HepG2 (cell line): ENCODE measurements around the gene PLEKHN1. TPM values are rescaled to one million over a fixed set of nuclear protein-coding genes. Genes with fewer than 3 reads are reported as not detected.
A peak's percentile ranks its signal among the peaks of the same experiment; 100 is the strongest.

Source experiments
- DMAP1 ChIP-seq: IDR thresholded peaks from 2 replicates; pipeline ENCODE4 v1.6.1; 2016
- EP300 ChIP-seq, 3 experiments: sonication (generic) in 1 of 3; formaldehyde crosslinking in 1 of 3; IDR thresholded peaks; 2 replicates each; pipeline versions ENCODE4 v1.5.1 to v1.6.1; 2011 to 2020; ENCODE audit warnings: low read depth in 2 of 3, low read length in 2 of 3, borderline replicate concordance in 1 of 3, improper control_type of control experiment in 1 of 3, mild to moderate bottlenecking in 1 of 3, missing genetic modification reagents in 1 of 3, moderate library complexity in 1 of 3
- FOXA1 ChIP-seq, 2 experiments: fragments of 450-650 bp in 1 of 2; sonication (generic) in 1 of 2; formaldehyde crosslinking in 1 of 2; IDR thresholded peaks; 2 replicates each; pipeline versions ENCODE4 v1.4.0 to v1.6.1; 2016 to 2020; ENCODE audit warnings: missing genetic modification reagents in 1 of 2
- PHF20 ChIP-seq: sonication (generic); formaldehyde crosslinking; IDR thresholded peaks from 2 replicates; pipeline ENCODE4 v1.5.0; 2020; ENCODE audit warnings: mild to moderate bottlenecking, missing genetic modification reagents
- REPIN1 ChIP-seq: sonication (generic); formaldehyde crosslinking; IDR thresholded peaks from 2 replicates; pipeline ENCODE4 v1.8.0; 2022; ENCODE audit warnings: missing genetic modification reagents, low read depth, mild to moderate bottlenecking, borderline replicate concordance
- RFX5 ChIP-seq: IDR thresholded peaks from 2 replicates; pipeline ENCODE4 v1.6.1; 2011; ENCODE audit warnings: low read depth, low read length, improper control_type of control experiment
- SIX4 ChIP-seq: sonication (generic); formaldehyde crosslinking; IDR thresholded peaks from 2 replicates; pipeline ENCODE4 v1.4.0; 2020; ENCODE audit warnings: missing genetic modification reagents
- ZC3H4 ChIP-seq: sonication (generic); formaldehyde crosslinking; IDR thresholded peaks from 2 replicates; pipeline ENCODE4 v1.4.0; 2020; ENCODE audit warnings: missing genetic modification reagents, borderline replicate concordance
- ZNF274 ChIP-seq: sonication (generic); formaldehyde crosslinking; IDR thresholded peaks from 2 replicates; pipeline ENCODE4 v1.5.1; 2020; ENCODE audit warnings: mild to moderate bottlenecking, missing genetic modification reagents
- ZNF331 ChIP-seq: sonication (generic); formaldehyde crosslinking; IDR thresholded peaks from 2 replicates; pipeline ENCODE4 v1.4.0; 2020; ENCODE audit warnings: missing genetic modification reagents
- ZNF343 ChIP-seq: sonication (generic); formaldehyde crosslinking; IDR thresholded peaks from 2 replicates; pipeline ENCODE4 v1.4.0; 2020; ENCODE audit warnings: mild to moderate bottlenecking, missing genetic modification reagents
- ZNF547 ChIP-seq: sonication (generic); formaldehyde crosslinking; IDR thresholded peaks from 2 replicates; pipeline ENCODE4 v1.5.1; 2020; ENCODE audit warnings: mild to moderate bottlenecking, missing genetic modification reagents
- ZNF570 ChIP-seq: sonication (generic); formaldehyde crosslinking; IDR thresholded peaks from 2 replicates; pipeline ENCODE4 v1.4.0; 2020; ENCODE audit warnings: mild to moderate bottlenecking, missing genetic modification reagents, borderline replicate concordance
- polyA plus RNA-seq, 8 experiments: library from polyadenylated mRNA; depleted of rRNA in 3 of 8; stranded (reverse) in 7 of 8; unstranded in 1 of 8; fragments of >200 nt; fragmentation: Illumina TruSeq in 4 of 8; extraction: Trizol in 4 of 8; gene quantifications; 2 replicates each; pipeline versions ENCODE4 v1.2.1 to v1.2.3, GENCODE V29; 2011 to 2016; ENCODE audit warnings: low read depth in 4 of 8, missing spikeins in 1 of 8, mixed read lengths in 1 of 8; ENCODE audit not compliant: insufficient read depth in 1 of 8
- total RNA-seq, 5 experiments: library from RNA; depleted of rRNA; stranded (reverse); fragments of >200 nt; fragmentation: Illumina TruSeq; extraction: Trizol; gene quantifications; 2 replicates each; pipeline ENCODE4 v1.2.3, GENCODE V29; 2016; ENCODE audit warnings: low read depth in 1 of 5
- TF ChIP-seq, protein P1 (sequence below): IDR thresholded peaks from 2 replicates; pipeline ENCODE4 v1.6.1; 2016; ENCODE audit warnings: low read depth, borderline replicate concordance
- TF ChIP-seq, protein P2 (sequence below): sonication (generic); formaldehyde crosslinking; IDR thresholded peaks from 2 replicates; pipeline ENCODE4 v1.8.0; 2022; ENCODE audit warnings: missing genetic modification reagents, mild to moderate bottlenecking, borderline replicate concordance
- TF ChIP-seq, protein P3 (sequence below), 2 experiments: sonication (generic) in 1 of 2; formaldehyde crosslinking in 1 of 2; IDR thresholded peaks; 2 replicates each; pipeline versions ENCODE4 v1.4.0 to v1.6.1; 2016 to 2020; ENCODE audit warnings: borderline replicate concordance in 1 of 2, low read depth in 1 of 2, mild to moderate bottlenecking in 1 of 2, missing genetic modification reagents in 1 of 2
- TF ChIP-seq, protein P4 (sequence below): sonication (generic); formaldehyde crosslinking; IDR thresholded peaks from 2 replicates; pipeline ENCODE4 v1.5.0; 2020; ENCODE audit warnings: mild to moderate bottlenecking, missing genetic modification reagents, borderline replicate concordance

PLEKHN1 gene
- total and polyA plus RNA-seq, 2 of the 13 experiments (the other 11 are each of a cell fraction or from before 2014, with no cell fraction given), result 0.42 to 0.58 TPM

DNA sequence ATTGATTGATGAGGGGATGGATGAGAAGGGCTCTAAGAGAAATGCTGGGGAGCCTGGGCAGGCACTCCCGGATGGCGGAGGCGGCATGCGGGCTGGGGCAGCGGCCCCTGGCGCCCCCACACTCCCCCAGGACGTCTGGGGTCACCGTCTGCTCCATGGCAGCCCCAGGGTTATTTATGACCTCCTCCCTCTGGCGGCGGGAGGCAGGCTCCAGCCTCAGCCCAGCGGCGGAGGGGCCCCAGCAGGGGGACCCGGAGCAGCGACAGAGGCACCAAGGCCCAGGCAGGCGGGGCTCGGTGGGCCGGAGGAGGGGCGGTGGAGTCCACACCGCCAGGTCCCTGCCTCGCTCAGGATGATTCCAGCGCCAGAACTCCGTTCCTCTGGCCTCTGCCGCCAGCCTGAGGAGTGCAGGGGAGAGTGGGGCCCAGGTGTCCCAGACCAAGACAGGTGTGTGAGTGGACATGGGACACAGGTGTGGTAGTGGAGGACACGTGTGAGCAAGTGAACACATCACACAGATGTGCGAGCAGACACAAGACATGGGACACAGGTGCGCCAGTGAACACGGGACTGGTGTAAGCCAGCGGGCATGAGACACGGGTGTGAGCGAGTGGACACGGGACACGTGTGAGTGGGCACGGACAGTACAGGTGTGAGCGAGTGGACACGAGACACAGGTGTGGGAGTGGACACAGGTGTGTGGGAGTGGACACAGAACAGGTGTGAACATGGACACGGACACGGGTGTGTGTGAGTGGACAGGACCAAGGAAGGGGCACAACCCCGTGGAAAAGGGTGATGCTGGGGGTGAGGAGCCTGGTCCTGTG, 45.1 kb upstream of the PLEKHN1 start (continued):
- no peak for TF ChIP-seq FOXA1 (IDR thresholded peaks at IDR 0.05)
- TF ChIP-seq FOXA1 (CRISPR knock-in tag; IDR thresholded peaks at IDR 0.05), result no peak
- no peak for TF ChIP-seq ZNF547 (CRISPR knock-in tag)
- no peak for TF ChIP-seq RFX5
- TF ChIP-seq, protein P1, sequence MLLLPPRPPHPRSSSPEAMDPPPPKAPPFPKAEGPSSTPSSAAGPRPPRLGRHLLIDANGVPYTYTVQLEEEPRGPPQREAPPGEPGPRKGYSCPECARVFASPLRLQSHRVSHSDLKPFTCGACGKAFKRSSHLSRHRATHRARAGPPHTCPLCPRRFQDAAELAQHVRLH (CRISPR knock-in tag), result no peak
- no peak for TF ChIP-seq SIX4 (CRISPR knock-in tag)
- TF ChIP-seq, protein P2, sequence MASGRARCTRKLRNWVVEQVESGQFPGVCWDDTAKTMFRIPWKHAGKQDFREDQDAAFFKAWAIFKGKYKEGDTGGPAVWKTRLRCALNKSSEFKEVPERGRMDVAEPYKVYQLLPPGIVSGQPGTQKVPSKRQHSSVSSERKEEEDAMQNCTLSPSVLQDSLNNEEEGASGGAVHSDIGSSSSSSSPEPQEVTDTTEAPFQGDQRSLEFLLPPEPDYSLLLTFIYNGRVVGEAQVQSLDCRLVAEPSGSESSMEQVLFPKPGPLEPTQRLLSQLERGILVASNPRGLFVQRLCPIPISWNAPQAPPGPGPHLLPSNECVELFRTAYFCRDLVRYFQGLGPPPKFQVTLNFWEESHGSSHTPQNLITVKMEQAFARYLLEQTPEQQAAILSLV, result no peak
- TF ChIP-seq, protein P3, sequence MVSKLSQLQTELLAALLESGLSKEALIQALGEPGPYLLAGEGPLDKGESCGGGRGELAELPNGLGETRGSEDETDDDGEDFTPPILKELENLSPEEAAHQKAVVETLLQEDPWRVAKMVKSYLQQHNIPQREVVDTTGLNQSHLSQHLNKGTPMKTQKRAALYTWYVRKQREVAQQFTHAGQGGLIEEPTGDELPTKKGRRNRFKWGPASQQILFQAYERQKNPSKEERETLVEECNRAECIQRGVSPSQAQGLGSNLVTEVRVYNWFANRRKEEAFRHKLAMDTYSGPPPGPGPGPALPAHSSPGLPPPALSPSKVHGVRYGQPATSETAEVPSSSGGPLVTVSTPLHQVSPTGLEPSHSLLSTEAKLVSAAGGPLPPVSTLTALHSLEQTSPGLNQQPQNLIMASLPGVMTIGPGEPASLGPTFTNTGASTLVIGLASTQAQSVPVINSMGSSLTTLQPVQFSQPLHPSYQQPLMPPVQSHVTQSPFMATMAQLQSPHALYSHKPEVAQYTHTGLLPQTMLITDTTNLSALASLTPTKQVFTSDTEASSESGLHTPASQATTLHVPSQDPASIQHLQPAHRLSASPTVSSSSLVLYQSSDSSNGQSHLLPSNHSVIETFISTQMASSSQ (IDR thresholded peaks at IDR 0.05; ENCODE audit: low read depth), result no peak
- TF ChIP-seq, protein P3 (CRISPR knock-in tag; IDR thresholded peaks at IDR 0.05; ENCODE audit: borderline replicate concordance), result no peak
- no peak for TF ChIP-seq PHF20
- 0 out of 2 replicates have a peak, but pooled peaks have one; percentile 45 for TF ChIP-seq ZNF331
- no peak for TF ChIP-seq ZNF274
- no peak for TF ChIP-seq ZC3H4 (CRISPR knock-in tag)
- peak in 1 of 2 experiments; percentile 43; a peak in 1 of 4 replicates for TF ChIP-seq EP300 (IDR thresholded peaks at IDR 0.05; ENCODE audit: low read depth in 2 of 2, low read length in 2 of 2)
- no peak for TF ChIP-seq EP300 (CRISPR knock-in tag; IDR thresholded peaks at IDR 0.05; ENCODE audit: borderline replicate concordance)
- TF ChIP-seq ZNF343 (CRISPR knock-in tag), result no peak
- TF ChIP-seq ZNF570 (CRISPR knock-in tag), result no peak
- TF ChIP-seq DMAP1, result no peak
- TF ChIP-seq, protein P4, sequence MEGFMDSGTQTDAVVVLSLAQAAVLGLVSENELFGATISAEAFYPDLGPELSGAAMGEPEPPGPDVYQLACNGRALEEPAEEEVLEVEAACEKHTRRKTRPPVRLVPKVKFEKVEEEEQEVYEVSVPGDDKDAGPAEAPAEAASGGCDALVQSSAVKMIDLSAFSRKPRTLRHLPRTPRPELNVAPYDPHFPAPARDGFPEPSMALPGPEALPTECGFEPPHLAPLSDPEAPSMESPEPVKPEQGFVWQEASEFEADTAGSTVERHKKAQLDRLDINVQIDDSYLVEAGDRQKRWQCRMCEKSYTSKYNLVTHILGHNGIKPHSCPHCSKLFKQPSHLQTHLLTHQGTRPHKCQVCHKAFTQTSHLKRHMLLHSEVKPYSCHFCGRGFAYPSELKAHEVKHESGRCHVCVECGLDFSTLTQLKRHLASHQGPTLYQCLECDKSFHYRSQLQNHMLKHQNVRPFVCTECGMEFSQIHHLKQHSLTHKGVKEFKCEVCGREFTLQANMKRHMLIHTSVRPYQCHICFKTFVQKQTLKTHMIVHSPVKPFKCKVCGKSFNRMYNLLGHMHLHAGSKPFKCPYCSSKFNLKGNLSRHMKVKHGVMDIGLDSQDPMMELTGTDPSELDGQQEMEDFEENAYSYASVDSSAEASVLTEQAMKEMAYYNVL, result no peak
- no peak for TF ChIP-seq REPIN1 (CRISPR knock-in tag)
